Thoracic aorta (tissue), 2 donors: ENCODE measurements around the gene IGFBP3. TPM values are rescaled to one million over a fixed set of nuclear protein-coding genes. Genes with fewer than 3 reads are reported as not detected.
"Not testable (repeated sequence)": the region's sequence is repeated elsewhere in the genome, so short reads cannot be mapped to it uniquely, and the experiment has no call there.

Experiments
- ATAC-seq: fragments of 150-250 bp; one replicate; pipeline ENCODE4 v1.8.0; 2017; ENCODE audit warnings: low read depth; ENCODE audit not compliant: insufficient number of reproducible peaks, low FRiP score
- DNase-seq: peaks from one replicate; pipeline ENCODE4 v3.0.0-alpha.2; 2020; ENCODE audit warnings: low spot score
- H3K27ac ChIP-seq, 2 donors: fragments of 200-600 bp; sonication (generic); 1 replicate in 1 of 2; 2 replicates in 1 of 2; pipeline ENCODE4 v1.5.1; 2016; ENCODE audit warnings: mild to moderate bottlenecking in 2 of 2, moderate library complexity in 2 of 2
- H3K27me3 ChIP-seq: fragments of 200-600 bp; sonication (generic); replicated peaks from 2 replicates; pipeline ENCODE4 v1.6.0; 2016; ENCODE audit warnings: mild to moderate bottlenecking; ENCODE audit not compliant: insufficient read depth
- H3K36me3 ChIP-seq: fragments of 200-600 bp; sonication (generic); one replicate; pipeline ENCODE4 v1.5.1; 2016
- H3K4me1 ChIP-seq, 2 donors: fragments of 200-600 bp; sonication (generic); 1 replicate in 1 of 2; 2 replicates in 1 of 2; pipeline versions ENCODE4 v1.5.1 to v1.6.0; 2016; ENCODE audit warnings: low read depth in 2 of 2, mild to moderate bottlenecking in 1 of 2; ENCODE audit not compliant: control insufficient read depth in 1 of 2
- H3K4me3 ChIP-seq: fragments of 200-600 bp; sonication (generic); 2 replicates; pipeline ENCODE4 v1.5.1; 2016; ENCODE audit warnings: mild to moderate bottlenecking
- H3K9me3 ChIP-seq: fragments of 200-600 bp; sonication (generic); 2 replicates; pipeline ENCODE4 v1.5.1; 2016
- CTCF ChIP-seq: fragments of 200-600 bp; sonication (generic); IDR thresholded peaks from one replicate; pipeline ENCODE4 v1.5.1; 2019; ENCODE audit warnings: antibody characterized with exemption
- total RNA-seq, 2 donors: library from RNA; depleted of rRNA; stranded (reverse); fragments of >200 nt; gene quantifications; one replicate each; pipeline versions ENCODE4 v1.1.0 to v1.2.3, GENCODE V29; 2016

Gene IGFBP3
- total RNA-seq, 2 donors from 2014 or later, result 884 to 1,323 TPM

DNA sequence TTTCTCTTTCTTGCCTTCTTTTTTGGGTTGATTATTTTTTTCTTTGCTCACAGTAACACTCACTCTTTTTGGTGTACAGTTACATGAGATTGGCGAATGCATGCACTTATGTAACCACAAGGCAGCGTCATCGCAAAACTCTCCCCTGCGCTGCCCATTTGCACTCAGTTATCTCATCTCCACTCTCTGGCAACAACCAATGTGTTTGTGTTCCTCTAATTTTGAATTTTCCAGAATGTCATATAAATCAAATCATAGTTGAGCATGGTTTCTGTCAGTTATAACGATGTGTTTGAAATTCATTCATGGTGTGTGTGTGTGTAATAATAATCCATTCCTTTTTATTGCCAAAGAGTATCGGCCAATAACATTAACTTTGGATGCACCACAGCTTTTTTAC, 23.0 kb upstream of the IGFBP3 start:
- Histone ChIP-seq H3K4me3 (no peak overlapping the region), H3K27ac (no peak overlapping the region), H3K27me3 (no peaks in the 10 kb centered on the region), H3K9me3 (no peaks in the 10 kb centered on the region), H3K4me1 (no peaks in the 10 kb centered on the region), H3K36me3 (no peaks in the 10 kb centered on the region)
- ATAC-seq, result no peak
- no peak for DNase-seq
- no peak for TF ChIP-seq CTCF

DNA sequence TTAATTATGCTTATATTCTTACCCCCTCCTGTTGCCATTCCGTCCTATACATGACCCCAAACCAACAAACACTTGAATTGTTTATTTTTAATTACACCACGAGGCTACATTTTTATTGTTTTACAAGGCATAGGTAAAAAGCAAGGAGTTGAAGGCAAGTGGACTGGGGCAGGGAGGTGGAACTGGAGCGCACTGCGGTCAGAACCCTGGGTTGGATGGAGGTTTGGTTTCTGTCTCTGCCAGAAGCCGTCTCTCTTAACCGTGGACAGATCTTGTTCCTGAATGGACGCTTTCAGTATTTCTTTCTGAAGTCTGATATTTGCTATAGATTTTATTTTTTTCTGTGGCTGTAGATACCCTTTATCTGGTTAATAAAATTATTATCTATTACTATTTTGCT, 19.9 kb upstream of the IGFBP3 start:
- DNase-seq, result no peak
- H3K36me3 ChIP-seq, result no peaks in the 10 kb centered on the region
- no peak overlapping the region for H3K27ac ChIP-seq
- no peaks in the 10 kb centered on the region for H3K27me3 ChIP-seq
- H3K9me3 ChIP-seq, result no peaks in the 10 kb centered on the region
- TF ChIP-seq CTCF, result no peak
- no peaks in the 10 kb centered on the region for H3K4me1 ChIP-seq
- no peak overlapping the region for H3K4me3 ChIP-seq
- no peak for ATAC-seq

GRCh38 chr7:45940237-45940781, 19.2 kb upstream of the IGFBP3 start:
- DNase-seq, H3K4me3 ChIP-seq, H3K9me3 ChIP-seq, ATAC-seq, H3K36me3 ChIP-seq, H3K27ac ChIP-seq, H3K4me1 ChIP-seq, H3K27me3 ChIP-seq: not testable (repeated sequence)

- no peak for TF ChIP-seq CTCF
- Histone ChIP-seq H3K9me3 (no peaks in the 10 kb centered on the region), H3K27ac (no peak overlapping the region), H3K4me3 (no peak overlapping the region), H3K4me1 (no peaks in the 10 kb centered on the region), H3K27me3 (no peaks in the 10 kb centered on the region), H3K36me3 (no peaks in the 10 kb centered on the region)
- DNase-seq, result no peak
- no peak for ATAC-seq
Observed at GRCh38 chr7:45939574-45939973, 18.5 kb upstream of the IGFBP3 start.

GRCh38 chr7:45938626-45939302, 17.7 kb upstream of the IGFBP3 start:
- H3K9me3 ChIP-seq, result no peaks in the 10 kb centered on the region
- no peaks in the 10 kb centered on the region for H3K27me3 ChIP-seq
- DNase-seq (no peak), ATAC-seq (no peak)
- H3K4me1 ChIP-seq, result no peaks in the 10 kb centered on the region
- no peaks in the 10 kb centered on the region for H3K36me3 ChIP-seq
- no peak for TF ChIP-seq CTCF
- H3K4me3 ChIP-seq, result no peak overlapping the region
- no peak overlapping the region for H3K27ac ChIP-seq

DNA sequence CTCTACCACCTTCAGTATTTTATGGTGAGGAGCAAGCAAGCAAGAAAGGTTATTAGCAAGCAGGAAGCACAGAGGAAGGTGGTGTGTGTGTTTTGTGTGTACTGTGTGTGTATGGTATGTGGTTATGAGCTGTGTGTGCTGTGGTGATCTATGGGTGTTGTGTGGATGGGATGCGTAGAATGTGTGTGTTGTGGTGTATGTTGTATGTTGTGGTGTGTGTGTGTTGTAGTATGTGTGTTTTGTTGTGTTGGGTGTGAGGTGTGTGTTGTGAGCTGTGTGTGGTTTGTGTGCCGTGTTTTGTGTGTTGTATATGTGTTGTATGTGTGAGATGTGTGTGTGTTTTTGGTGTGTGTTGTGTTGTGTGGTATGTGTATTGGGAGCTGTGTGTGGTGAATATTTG, 16.8 kb upstream of the IGFBP3 start:
- no peak for TF ChIP-seq CTCF
- Histone ChIP-seq H3K4me1 (no peaks in the 10 kb centered on the region), H3K9me3 (no peaks in the 10 kb centered on the region), H3K4me3 (no peak overlapping the region), H3K27ac (no peak overlapping the region), H3K27me3 (no peaks in the 10 kb centered on the region), H3K36me3 (no peaks in the 10 kb centered on the region)
- no peak for DNase-seq
- ATAC-seq, result no peak
